ENCODE results near the gene EXOC3L4.

Gene EXOC3L4

GRCh38 chr14:103121846-103122584, 27.5 kb downstream of the EXOC3L4 start:
- DNase-seq (ENCODE audit: low spot score), result peak; percentile 16

DNA sequence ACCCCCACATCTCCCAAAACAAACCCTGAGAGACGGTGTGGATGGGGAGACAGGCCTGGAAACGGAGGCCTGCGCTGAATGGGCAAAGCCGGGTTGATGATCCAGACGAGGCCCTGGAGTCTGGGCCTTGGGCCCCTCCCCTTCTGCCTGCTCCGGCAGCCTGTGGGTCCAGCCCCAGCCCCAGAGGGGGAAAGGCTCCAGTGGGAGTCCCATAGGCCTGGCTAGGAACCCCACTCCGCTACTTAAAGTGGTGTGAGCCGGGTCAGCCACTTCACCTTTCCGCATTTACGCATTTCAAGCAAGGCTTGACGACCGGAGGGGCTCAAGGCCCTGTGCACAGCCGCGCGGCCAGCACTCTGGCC, 28.0 kb downstream of the EXOC3L4 start:
- DNase-seq (ENCODE audit: low spot score), result no peak

DNA sequence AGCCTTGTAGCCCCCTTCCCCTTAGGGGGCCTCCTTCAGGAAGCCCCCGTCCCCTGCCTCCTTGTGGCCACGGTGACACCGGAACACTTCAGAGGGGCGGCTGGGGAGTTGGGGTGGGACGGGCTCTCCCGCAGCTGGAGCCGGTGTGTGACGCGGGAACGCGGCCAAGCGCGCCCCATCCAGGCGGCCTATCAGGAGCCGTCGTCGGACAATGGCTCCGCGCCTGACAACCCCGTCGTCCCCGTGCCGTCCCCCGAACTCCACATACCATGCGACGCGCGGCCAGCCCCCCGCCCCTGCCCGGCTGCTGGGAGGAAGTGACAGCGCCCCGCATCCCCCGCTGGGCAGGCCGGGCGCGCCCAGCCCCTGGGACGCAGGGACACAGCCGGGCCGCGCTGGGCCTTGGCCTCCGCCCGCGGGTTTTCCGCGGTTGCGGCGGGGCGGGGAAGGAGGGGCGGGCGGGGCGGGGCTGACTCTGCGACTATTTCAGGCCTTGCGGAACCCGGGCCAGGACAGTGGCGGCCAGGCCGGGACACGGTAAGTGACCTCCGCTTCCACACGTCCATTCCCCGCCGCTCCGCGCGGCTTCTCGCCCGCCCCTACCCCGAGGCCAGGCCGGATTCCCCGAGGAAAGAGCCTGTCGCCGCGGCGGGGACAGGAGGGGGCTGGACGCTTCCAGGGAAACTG, 28.6 kb downstream of the EXOC3L4 start, which contains the start of gene TNFAIP2:
TSS of gene TNFAIP2 (plus strand) at position 515 of the 687 bp plus-strand sequence. CDS start 2,997 bp downstream, outside the sequence.
- DNase-seq (ENCODE audit: low spot score), result peak; percentile 16

DNA sequence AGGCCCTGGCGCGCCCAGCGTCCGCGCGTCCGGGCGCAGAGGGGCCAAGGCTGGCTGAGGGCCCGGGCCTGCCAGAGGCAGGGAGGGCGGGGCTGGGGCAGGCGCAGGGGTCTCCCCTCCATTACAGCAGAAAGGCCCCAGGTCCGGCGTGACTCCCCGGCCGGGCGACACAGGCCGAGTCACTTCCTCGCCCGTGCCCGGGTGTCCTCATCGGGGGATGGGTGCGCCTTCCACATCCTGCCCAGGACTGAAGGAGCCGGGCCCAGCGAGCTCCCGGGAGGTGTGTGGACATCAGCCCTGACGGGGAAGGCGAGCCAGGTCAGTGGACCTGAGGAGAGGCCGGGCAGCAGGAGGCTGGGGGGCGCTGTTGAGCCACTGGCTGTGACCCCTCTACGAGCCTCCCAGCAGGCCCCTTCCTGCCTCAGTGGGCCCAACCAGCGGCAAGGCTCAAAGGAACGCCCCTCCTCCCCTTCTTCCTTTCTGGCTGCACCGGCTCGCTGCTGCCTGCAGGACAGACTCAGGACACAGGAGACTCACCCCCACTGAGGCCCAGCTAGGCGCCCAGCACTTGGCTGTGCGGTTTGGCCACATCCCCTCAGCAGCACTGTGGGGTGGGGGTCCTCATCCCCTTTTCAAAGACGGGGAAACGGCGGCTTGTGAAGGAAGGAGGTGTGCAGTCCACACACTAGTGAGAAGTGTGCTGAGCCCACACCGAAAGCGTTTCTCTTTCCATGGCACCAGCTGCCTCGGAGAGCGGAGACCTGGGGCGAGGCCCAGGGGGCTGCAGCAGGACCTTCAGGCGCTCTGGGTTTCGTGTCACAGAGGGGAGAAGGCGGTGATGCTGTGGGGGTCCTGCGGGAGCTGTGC, 29.3 kb downstream of the EXOC3L4 start:
- no peak for DNase-seq (ENCODE audit: low spot score)

- DNase-seq (ENCODE audit: low spot score), result no peak
Measured at GRCh38 chr14:103124501-103125001, 30.0 kb downstream of the EXOC3L4 start.

- DNase-seq (ENCODE audit: low spot score), result no peak
Measured at GRCh38 chr14:103125098-103126070, 30.9 kb downstream of the EXOC3L4 start.

GRCh38 chr14:103126088-103126872, 31.8 kb downstream of the EXOC3L4 start:
- DNase-seq (ENCODE audit: low spot score), result no peak

DNA sequence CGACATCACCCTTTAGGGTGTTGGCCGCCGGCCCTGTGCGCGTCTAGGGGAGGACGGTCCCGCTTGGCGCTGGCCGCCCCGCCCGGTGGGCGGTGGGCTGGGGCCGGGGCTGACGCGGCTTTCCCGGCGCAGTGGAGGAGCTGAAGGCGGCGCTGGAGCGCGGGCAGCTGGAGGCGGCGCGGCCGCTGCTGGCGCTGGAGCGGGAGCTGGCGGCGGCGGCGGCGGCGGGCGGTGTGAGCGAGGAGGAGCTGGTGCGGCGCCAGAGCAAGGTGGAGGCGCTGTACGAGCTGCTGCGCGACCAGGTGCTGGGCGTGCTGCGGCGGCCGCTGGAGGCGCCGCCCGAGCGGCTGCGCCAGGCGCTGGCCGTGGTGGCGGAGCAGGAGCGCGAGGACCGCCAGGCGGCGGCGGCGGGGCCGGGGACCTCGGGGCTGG, 32.4 kb downstream of the EXOC3L4 start:
- peak; percentile 48 for DNase-seq (ENCODE audit: low spot score)

DNA sequence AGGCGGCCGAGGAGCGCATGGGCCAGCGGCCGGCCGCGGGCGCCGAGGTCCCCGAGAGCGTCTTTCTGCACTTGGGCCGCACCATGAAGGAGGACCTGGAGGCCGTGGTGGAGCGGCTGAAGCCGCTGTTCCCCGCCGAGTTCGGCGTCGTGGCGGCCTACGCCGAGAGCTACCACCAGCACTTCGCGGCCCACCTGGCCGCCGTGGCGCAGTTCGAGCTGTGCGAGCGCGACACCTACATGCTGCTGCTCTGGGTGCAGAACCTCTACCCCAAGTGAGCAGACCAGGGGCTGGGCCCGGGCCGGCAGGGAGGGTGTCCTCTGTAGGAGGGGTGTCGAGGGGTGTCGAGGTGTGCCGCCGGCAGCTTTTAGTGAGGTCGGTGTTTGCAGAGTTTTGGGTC, 32.8 kb downstream of the EXOC3L4 start:
- no peak for DNase-seq (ENCODE audit: low spot score)

DNA sequence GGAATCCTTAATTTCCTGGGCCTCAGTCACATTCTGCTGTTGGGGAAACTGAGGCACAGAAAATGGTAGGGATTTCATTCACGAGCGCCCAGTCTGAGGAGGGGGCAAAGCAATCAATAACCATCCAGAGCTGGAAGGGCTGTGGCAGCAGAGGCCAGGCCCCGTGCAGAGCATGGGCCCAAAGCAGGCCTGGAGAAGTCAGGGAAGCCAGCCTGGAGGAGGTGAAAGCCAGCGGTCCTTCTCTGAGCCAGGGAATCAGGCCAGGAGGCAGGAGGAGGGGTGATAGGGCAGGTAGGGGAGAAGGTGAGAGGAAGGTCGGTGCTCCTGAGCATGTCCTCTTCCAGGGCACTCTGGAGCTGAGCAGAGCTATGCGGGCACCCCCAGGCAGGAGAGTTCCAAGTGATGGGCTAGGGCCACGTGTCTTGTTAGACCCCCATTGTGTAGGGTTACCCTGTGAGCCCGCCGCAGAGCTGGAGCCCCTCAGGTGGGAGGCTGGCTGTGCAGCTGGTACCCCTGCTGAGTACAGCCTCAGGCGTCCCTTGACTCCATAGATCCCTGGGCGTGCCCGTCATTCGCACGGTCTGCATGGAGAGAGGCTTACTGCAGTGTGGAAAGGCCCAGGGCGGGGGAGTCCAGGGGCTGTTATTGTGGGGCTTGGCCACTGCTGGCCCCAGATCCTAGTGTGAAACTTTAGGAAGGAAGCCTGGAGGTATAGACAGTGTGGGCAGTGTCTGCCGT, 33.5 kb downstream of the EXOC3L4 start:
- peak; percentile 15 for DNase-seq (ENCODE audit: low spot score)

DNA sequence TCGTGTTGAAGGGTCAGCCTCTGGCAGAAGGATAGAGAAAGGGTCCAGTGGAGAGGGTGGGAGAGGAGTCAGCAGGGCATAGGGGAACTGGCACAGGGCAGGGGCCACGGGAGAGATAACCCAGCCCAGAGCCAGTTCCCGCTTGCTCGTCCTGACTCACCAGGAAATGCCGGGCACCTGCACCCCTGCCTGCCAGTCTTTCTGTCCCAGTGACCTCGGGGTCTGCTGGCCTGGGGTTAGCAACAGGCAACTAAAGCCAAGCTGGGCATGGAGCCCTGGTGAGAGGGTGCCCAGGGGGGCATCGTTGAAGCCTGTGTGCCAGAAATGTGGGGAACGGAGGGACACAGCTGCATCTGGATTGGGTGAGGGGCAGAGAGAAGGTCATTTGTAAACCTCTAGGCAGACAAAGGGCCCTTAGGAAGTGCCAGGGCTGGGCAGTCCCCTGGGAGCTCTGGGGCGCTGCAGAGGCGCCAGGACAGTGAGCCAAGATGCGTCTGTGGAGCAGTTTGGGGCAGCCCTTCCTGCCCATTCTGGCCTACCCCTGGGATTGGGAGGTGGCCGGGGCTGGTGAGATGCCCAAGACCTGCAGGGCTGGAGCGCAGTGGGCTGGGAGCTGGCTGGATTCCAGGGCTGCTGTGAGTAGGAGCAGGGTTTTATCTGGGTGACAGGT, 34.2 kb downstream of the EXOC3L4 start:
- peak; percentile 73 for DNase-seq (ENCODE audit: low spot score)

DNA sequence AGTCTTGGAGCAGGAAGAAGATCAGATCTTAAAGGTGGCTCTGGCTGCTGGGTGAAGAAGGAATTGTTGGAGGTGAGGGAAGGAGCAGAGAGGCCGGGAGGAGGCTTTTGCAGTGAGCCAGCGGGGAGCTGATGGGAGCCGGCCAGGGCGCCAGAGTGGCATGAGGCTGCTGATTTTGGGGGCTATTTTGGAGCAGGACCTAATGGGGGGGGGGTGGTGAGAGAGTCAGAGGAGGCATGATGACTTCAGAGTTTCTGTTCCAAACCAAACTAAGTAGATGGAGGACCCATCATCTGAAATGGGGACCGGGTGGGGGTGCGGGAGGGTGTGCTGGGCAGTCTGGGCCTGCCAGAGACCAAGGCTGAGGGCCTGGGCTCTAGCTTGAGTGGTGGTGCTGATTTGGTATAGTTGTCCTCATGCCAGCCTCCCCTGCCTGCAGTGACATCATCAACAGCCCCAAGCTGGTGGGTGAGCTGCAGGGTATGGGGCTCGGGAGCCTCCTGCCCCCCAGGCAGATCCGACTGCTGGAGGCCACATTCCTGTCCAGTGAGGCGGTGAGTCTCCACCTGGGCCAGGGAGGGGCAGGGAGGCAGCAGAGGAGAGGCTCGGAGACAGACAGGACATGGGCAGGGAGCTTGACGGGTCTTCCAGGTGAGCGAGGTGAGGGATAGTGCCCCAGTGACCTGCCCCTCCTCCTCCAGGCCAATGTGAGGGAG, 34.9 kb downstream of the EXOC3L4 start:
- DNase-seq (ENCODE audit: low spot score), result no peak

DNA sequence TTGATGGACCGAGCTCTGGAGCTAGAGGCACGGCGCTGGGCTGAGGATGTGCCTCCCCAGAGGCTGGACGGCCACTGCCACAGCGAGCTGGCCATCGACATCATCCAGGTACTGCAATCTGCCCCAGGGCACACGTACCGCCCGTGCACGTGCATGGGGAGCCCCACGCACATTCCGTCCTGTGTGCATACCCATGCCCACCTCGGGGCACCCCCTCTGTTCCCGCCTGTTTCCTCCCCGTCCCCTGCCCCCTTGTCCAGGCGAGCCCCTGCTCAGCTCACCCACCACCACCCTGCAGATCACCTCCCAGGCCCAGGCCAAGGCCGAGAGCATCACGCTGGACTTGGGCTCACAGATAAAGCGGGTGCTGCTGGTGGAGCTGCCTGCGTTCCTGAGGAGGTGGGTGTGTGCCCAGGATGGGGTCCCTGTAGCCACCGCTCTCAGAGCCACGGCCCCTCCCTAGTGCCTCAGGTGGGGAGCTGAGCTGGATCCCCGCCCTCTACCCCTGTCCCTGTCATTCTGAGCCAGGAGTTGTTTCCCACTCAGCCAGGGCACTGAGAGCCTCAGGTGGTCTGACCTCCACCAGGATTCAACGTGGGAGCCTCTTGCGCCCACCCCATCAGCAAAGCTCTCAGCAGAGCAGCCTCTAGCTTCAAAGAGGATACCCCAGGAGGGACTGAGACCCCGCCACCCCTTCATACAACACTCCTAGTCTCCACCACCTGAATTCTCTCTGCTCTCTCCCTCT, 35.7 kb downstream of the EXOC3L4 start:
- DNase-seq (ENCODE audit: low spot score), result no peak

DNA sequence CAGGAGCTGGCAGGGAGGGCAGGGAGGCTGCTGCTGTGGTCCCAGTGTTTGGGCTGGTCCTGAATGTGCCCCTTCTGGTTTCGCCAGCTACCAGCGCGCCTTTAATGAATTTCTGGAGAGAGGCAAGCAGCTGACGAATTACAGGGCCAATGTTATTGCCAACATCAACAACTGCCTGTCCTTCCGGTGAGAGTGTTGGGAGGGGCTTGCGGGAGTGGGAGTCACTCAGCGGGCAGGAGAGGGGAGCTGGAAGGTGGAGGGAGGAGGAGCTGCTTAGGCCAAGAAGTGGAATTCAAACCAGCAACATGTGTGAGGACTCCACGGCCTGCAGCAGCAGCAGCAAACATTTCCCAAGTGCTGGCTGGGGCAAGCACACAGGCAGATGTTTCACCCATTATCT, 36.4 kb downstream of the EXOC3L4 start:
- DNase-seq (ENCODE audit: low spot score), result no peak

DNA sequence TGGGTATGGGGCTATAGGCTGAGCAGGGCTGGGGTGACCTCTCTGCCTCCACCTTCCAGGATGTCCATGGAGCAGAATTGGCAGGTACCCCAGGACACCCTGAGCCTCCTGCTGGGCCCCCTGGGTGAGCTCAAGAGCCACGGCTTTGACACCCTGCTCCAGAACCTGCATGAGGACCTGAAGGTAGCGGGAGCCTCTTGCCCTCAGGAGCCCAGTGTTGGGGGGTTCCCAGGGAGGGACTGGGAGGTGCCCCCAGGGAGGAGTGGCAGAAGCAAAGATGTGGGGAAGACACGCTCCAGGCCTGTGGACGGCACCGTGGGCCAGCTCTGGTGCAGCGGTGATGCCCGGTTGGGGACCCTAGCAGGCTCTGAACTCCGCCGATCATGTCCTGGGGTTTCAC, 37.1 kb downstream of the EXOC3L4 start:
- DNase-seq (ENCODE audit: low spot score), result no peak

- DNase-seq (ENCODE audit: low spot score), result no peak
Measured at GRCh38 chr14:103132381-103133209, 38.1 kb downstream of the EXOC3L4 start.
